Measurements from ENCODE around the gene PSMB5.

The PSMB5 gene

DNA sequence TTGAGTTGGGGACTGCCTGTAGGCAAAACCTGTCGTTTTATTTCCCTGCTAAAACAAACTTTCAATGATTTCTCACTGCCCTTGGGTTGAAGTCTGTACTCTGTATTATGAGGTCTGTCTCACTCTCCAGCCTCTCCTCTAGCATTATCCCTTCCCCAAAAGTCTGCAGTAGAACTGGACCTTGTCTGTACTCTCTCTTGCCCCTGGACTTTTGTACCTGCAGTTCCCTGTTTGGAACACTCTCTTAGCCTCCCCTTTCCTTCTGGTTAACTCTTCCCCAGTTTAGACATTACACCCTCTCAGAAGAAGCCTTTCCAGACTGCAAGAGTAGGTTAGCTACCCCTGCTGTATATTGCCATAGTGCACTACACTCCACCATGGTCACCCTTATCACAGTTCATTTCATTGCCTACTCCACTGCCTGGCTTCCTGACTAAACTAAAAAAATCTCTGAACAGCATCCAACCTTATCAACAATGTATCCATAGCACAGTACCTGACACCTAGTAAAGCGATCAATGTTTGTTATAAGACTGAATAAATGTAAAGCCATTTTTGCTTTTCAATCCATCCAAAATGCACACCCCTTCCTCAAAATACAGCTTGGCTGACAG, 48.7 kb downstream of the PSMB5 start:
- DNase-seq = no peak

DNA sequence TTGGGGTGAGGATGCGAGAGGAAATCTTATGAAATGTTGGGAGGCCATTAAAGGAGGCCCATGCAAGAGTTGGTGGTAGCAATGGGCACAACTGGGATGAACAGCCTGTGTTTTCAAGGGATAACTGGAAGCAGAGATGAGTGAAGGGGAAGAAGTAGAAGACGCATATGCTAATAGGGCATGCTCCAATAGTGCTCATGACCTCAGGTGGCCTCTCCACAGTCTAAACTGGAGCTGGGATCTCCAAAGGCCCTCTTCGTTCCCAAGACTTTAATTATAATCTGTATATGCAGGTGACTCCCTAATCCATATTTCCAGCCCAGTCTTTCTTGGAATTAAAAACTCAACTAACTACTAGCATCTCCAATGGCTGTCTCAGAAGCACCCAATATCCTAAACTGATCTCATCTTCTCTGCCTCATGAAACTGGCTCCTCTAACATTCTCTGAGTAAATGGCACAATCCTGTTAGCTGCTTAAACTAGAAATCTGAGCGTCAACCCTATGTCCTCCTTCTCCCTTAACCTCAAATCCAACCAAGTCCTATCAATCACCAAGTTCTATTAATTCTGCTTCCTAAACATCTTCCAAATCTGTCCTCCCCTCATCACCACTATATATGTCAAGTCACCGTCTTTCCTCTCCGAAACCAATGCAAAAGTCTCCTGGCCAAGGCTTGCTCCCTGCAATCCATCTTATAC, 49.6 kb downstream of the PSMB5 start:
- no peak for DNase-seq

DNA sequence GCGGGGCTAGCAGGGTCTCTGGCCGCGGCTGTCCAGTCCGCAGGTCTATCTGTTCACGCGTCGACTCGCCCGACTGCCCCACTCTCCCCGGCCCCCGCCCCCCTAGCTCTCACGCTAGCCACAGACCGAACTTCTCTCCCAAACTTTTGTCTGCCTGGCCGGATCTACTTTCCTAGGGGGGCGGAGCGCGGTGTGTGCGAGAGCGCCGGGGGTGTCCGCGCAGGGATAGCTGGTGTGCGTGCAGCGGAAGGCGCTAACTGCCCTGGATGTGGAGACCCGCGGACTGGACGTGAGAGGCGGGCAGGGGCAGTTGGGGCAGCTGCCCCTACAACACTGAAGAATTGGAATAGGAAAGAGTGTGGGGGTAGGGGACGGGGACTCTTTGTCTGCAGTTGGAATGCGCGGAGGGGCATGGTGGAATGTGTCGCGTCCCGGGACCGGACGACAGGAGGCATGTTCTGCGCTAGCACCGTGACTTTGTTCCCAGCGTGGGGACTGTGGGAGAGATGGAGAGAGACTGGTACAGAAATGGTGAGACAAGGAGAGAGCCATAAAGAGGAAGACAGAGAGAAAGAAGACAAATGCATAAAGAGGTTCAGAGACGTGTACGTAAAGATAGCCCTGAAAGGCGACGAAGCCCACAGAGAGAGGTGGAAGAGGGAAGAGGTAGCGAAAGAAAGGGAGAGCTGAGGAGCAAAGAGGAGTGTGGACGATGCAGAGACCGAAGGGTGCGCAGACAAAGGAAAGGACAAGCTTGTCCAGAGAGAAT, 52.0 kb downstream of the PSMB5 start, which contains the start of gene AJUBA:
Gene AJUBA, minus strand, starts transcription at position 75 of the 769 bp plus-strand sequence. CDS start 285 bp downstream, outside the sequence.
- peak; percentile 40 to 74 (median 61) for DNase-seq

- peak in 2 of 6 experiments; percentile 26 to 36 for DNase-seq
These were observed 52.7 kb downstream of the PSMB5 start for GRCh38 chr14:22981876-22982476.

GRCh38 chr14:22981090-22981875, 53.4 kb downstream of the PSMB5 start:
- peak in 4 of 6 experiments; percentile 35 to 54 (median 43) for DNase-seq

DNA sequence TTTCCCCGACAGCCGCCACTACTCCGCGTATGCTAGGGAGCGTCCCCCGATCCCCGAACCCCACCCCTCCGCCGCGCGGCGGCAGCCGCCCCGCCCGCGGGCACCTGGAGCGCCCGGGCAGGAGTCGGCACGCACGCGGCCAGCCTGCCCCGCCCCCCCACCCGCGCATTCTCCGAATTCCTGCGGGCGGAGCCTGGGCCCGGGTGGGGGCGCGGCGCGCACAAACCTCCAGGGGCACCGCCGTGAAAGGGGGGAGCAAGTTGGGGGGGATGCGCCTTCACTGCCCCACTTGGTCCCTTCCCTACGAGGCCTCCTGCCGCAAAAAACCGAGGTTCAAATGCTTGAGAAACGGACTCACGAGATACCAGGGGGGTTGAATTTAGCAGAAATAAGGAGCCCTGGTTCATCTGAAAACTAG, 54.0 kb downstream of the PSMB5 start:
- peak in 5 of 6 experiments; percentile 15 to 54 (median 36) for DNase-seq

- DNase-seq = no peak
These were observed 54.8 kb downstream of the PSMB5 start for GRCh38 chr14:22979748-22980392.

- DNase-seq = no peak
These were observed 55.6 kb downstream of the PSMB5 start for GRCh38 chr14:22978981-22979671.

DNA sequence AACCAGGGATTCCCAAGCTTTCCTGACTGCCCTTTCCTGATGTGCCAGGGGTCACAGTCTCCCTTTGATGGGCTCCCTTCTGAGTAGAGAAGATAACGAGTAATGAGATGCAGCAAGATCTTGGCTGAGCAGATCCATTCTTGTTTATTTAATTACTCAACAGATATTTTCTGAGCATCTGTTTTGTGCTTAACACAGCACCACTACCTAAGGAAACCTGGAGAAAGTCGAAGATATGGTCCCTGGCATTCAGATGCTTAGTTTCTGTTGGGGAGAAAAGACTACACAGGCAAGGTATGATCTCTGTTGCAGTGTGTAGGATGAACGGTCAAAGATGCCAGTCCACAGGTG, 56.2 kb downstream of the PSMB5 start:
- DNase-seq = no peak

- no peak for DNase-seq
These were observed 56.8 kb downstream of the PSMB5 start for GRCh38 chr14:22977684-22978486.

DNA sequence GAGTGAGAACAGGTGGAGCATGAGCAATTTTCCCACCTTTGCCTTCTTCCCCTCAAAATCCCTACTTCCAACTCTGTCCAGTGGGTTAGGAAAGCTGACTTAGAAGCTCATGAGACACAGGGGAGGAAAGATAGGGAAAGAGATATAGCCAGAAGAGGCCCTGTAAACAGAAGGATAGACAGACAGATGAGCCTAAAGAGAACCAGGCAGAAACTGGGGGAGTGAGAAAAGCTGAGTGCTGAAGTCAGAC, 57.3 kb downstream of the PSMB5 start:
- no peak for DNase-seq

DNA sequence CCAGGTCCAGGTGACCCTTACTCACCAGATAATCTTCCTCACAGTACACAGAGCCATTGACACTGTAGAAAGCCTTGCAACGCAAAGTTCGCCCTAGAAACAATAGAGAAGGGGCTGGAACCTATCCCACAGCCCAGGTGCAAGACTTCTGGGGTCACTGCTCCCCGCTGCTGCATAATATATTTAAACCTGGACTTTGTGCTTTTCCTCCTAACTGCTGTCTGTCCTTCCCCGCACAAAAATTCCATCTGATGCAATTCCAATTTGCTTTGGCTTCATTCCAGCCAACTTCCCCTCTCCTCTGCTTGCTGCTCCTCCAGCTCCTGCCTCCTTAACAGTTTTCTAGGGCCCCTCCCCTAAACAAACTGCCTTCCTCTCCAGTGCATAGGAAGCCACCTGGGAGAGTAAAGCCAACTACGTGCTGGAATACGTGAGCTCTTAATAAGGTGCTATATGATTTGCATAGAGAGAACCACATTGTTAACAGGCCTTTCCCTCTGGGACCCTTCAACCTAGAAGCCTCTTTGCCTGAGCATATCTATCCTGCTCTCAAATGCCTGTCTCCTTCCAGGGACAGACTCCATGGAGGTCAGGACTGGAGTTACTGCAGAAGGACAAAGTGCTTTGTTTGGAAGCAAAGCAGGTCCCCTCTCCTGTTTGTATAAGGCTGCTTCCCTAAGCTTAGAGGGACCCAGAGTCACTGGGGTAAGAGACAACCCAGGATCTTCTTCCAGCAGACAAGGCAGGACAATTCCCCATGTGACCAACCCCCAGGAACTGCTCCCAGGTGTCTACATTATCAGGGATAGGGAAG, 57.9 kb downstream of the PSMB5 start:
- no peak for DNase-seq

All from stimulated activated naive CD4-positive, alpha-beta T cell (primary cell).